GM18873 (cell line): Measurements from ENCODE around the gene CASZ1.

Experiments used
- ATAC-seq: cut with Tn5 transposase; IDR thresholded peaks from one replicate; pipeline ENCODE4 v1.9.1; 2021; ENCODE audit warnings: mild to moderate bottlenecking, moderate library complexity, moderate number of reproducible peaks; ENCODE audit not compliant: unreplicated experiment, low FRiP score

Gene CASZ1

DNA sequence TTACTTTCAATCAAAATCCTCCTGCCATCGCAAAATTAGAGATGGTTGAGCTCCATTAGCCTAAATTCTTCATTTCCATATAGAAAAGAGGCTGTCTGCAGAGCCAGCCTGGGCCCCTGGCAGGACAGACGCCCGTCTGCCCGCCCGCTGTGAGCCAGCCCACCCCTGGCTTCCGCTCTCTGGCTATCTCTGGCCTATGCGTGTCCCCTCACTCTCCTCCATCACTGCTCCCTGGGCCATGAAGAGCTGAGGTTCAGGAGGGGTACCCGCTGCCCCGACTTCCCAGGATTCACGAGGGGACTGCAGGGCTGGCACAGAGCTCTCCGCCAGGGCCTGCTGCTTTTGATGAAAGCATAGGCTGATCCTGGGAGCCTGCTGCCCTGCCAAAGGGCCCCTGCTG lies 117.6 kb downstream of the CASZ1 start:
- no peak for ATAC-seq

DNA sequence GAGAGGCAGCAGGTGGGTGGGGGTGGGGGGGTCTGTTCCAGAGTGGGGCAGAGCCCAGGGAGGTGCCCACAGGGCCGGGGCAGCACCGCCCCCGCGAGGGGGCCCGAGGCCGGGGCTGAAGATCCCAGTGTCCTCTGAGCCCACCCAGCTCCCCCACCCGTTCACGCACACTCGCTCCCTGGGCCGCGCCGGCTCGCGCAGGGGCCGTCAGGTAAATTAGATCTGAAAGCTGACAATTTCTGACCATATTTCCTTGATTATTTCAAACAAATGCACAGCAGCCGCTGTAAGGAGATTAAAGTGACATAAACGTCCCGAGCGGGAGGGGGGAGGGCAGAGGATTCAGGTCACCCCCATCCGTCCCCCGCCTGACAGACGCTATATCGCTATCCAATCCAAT lies 118.0 kb downstream of the CASZ1 start:
- no peak for ATAC-seq

DNA sequence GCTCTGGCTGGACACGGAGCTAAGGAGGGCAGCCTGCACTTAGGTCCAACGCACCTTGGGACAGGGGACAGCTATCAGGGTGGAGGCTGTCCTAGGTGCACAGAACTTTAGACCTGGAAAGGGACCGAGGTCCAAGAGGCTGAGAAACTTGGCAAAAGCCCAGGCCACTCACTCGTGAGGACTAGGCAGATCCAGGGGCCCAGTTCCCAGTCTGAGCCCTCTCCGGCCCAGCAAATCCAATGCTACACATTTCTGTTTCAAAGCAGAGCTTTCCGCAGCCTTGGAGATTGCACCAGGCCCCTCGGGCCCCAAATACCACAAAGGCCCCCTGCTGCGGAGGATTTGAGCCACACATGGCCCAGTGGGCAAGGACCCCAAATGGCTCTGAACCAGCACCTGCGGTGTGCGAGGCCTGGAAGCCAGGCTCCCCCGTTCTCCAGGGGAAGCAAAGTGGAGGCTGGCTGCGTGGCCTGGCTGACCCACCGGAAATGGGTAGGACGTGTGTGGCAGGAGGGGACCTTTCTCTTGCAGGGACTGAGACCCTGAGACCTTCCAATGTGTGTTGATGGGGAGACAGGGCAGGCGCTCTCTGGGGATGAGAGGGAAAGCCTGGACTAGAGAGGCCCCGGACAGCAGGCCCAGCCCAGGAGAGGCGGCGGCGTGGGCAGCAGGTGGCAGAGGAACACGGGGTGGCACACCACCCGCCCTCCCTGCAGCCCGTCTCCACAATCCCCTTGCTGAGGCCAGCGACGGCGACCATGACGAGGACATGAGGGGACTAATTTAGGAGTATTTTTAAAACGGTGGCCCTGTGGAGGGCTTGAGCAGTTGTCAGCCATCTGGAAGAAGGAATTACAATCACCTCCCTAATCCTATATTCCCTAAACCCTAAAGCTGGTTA lies 118.7 kb downstream of the CASZ1 start:
- no peak for ATAC-seq

DNA sequence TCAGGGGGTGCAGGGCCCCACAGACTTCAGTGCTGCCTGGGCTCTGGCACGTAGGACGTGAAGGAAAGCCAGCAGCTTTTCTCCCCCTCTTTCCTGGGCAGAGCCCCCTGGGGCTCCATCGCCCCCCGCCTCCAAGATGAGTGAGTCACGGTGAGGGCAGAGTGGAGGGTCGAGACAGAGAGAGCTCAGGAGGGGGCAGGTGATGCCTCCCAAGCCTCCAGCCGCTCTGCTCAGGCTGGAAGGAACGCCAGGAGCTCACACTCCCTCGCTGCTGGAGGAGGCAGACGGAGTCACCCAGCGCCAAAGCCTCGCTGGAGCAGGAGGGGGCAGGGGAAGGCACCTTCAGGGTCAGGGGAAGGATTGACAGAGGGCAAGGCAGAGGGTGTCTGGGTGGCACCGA lies 119.5 kb downstream of the CASZ1 start:
- no peak for ATAC-seq

DNA sequence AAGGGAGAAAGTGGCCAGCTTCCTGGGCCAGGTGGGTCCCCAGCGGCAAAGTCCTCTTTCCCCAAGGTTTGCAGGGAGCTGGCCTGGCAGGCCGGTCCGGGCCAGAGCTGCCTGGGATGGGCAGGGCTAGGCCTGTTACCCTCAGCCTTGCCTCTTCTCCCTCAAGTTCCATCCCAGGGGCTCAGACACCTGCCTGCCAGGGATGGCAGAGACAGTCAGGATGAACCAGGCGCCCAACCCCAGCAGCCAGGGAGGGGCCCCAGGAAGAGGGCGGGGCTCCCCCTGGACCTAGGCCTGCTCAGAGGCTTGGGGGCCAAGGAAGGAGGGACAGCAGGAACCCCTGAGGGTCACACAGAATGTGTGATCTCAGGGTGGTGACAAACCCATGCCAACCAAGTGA lies 120.6 kb downstream of the CASZ1 start:
- no peak for ATAC-seq

DNA sequence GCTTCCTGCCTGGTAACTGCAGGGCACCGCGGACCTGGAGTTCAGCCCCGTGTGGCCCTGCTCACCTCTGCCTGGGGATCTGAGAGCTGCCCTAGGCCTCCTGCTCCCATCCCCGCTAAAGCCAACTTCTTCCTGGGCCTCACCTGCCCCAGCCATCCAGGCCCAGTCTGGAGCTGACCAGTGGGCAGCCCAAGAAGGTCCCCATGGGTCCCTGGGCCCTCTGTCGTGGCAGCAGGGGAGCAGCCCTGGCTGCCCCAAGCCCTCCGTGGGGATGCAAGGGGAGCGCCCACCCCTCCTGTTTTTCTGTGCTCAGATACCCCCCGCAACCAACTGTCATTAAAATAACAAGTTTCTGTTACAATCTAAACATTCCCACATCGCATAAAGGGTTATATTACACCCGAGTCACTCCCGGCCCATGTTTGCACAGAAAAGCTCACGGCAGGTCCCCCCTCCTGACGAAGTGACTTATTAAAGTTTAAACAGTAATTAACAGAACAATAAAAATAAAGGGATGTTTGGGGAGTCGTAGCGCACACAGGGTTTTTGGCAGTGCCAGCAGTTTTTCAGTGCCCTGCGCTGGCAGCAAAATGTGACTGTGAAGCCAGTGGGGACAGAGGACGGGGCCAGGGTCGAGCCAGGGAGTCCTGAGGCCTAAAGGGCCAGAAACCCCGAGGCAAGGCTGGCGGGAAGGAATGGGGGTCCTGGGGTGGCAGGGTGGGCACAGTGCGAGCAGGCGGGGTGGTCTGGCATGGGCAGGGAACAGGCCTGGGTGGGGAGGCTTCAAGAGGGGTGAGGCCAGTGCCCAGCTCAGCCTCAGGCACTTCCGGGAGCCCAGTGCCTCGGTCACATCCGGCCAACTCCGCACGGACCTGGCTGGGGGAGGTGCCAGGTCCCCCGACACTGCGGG lies 121.5 kb downstream of the CASZ1 start:
- ATAC-seq: no peak

DNA sequence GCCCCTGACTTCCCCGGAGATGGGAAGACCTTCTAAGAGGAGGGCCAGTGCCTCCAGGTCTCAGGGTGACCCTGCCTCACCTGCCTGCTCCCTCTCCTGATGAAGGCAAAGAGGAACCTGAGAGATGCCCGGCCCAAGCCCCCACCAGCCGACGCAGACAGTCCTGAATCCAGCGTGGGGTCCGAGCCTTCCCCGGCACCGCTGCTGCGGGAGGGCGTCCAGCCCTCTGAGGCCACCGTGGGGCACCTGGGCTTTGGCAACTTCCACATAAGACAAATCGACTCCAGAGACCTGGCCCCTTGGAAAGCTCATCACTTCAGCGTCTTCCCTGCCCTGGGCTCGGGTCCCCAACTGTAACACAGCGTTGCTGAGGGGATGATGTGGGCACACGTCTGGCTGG lies 122.2 kb downstream of the CASZ1 start:
- ATAC-seq: no peak

DNA sequence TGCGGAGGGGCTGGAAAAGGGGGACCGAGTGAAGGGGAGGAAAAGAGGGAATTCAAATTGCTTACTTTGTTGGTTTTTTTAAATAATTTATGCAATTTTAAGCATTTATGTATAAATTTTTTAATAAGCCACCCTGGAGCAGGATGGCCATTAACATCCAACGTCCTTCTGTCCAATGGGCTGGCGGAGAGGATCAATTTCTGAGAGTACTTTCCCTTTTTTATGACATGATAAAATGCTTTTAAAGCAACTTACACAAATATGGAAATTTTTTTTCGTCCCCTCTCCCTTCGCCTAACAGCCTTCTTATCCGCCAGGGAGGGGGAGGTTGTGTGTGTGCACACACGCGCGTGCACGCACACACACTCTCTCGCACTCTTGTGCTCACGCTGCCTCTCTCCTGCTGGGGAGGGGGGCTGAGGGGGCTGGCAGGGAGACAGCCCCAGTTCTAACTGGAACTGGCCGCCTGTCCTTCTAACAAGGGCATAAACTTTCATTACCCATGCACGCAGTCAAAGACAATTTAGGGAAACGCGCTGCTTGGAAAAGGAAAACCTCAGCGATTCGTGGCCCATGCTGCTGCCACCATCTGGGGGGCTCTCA lies 123.2 kb downstream of the CASZ1 start:
- ATAC-seq: no peak

DNA sequence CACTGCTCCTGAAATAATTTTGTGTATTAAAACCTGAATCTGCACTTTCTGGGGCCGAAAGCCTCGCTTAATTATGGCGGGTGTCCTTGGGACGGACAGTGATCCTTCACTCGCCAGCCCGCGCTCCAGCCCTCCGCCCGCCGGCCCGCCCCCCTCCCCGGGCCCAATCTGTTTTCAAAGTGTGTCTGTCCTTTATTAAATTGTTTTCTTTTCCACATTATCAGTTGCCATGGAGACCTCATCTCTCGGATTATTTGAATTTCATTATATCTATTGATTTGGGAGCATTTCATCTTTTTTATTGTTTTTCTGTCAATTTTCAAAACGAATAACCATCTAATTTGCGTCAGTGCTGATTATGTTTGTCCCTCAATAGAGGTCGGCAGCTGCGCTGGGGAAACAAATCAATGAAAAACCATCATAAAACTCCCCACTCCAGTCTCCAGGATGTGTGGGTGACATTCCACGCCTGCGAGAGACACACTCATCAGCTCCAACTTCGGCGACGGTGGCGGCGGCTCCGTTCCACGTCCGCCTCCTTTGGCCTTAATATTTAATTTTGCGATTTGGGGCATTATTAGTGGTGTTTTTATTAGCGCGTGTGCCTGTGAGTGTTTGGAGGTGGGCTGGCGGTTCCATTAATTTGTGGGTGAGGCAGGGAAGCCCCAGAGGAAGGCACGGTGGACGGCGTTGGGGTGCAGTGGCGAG lies 123.9 kb downstream of the CASZ1 start:
- no peak for ATAC-seq

DNA sequence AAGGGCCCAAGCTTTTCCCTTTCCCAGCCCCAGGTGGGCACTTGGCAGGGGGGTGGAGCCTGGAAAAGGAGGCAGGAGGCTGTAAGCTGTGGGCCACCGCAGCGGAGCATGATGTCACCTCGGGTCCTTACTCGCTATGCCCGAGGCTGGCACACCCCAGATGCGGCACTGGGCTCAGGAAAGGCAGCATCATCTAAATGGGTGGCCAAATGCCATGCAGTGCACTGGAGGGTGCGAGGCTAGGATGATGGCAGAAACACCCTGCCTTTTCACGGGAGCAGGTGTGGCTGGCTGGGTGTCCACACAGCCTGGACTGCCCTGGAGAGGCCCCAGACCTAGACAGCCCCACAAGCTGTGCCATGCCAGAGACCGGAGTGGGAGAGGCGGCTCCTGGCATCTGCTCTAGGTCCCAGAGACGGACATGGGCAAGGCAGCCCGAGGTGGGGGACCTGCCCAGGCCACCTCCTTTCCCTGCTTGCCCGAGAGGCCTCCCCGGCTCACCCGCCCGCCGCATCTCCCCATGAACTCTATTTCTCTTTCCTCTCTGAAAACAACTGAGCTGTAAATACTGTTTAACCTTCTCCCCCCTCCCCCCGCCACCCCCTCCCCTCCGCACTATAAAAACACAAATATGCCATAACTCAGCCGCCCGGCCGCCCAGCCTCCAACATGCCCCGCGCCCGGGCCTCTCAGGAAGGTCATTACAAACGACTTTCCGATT lies 124.7 kb downstream of the CASZ1 start:
- no peak for ATAC-seq

DNA sequence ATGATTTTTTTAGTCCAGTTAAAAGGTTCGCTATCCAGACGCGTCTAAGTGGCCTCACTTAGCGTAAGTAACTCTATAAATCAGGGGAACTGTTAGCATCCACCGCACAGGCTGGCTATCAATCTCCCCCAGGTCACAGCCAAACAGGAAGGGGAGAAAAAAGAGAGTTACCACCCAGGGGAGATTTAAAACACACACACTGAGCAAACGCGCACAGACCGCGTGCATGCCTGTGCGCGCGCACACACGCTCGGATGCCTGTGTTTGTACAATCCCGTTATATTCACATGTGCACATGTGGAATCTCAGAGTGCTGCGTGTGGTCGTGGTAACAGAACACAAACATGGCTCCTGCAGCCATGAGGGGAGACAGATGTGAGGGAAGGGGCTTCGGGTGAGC lies 125.4 kb downstream of the CASZ1 start:
- ATAC-seq: no peak

DNA sequence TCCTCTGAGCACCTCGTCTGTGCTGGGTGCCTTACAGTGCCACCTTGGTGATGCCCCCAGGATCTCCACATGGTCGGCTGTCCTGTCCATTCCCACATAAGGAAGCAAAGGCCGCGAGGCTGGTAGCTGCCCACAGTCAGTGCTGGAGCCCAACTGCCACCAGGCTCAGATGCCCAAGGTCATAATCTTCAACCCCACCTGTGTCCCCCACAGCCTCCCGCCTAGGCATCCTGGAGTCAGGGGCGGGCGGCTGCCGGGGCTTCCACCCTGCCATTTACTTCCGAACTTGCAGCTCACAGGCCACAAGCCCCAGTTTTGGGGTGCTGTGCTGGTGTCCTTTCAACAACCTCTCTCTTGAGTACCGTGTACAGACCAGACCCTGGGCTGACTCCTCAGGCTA lies 126.3 kb downstream of the CASZ1 start:
- ATAC-seq: no peak

DNA sequence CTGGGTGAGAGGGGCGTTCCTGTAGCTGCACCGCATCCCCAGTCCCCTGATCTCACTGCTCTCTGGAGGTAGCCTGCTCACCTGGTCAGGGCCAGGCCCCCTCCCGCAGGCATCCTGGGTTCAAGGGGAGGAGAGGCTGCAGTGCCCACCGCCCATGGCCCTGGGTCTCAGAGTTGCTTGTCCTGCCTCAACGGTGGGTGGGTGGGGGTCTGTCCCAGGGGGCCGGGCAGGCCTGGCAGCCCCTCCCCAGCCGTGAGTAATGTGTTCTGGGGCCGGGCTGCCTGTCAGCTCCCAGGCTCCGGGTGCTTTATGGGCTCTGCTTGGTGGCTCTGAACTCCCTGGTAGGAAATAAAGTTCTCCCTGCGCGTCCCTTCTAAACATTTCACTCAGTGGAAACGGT lies 126.9 kb downstream of the CASZ1 start:
- ATAC-seq: no peak

DNA sequence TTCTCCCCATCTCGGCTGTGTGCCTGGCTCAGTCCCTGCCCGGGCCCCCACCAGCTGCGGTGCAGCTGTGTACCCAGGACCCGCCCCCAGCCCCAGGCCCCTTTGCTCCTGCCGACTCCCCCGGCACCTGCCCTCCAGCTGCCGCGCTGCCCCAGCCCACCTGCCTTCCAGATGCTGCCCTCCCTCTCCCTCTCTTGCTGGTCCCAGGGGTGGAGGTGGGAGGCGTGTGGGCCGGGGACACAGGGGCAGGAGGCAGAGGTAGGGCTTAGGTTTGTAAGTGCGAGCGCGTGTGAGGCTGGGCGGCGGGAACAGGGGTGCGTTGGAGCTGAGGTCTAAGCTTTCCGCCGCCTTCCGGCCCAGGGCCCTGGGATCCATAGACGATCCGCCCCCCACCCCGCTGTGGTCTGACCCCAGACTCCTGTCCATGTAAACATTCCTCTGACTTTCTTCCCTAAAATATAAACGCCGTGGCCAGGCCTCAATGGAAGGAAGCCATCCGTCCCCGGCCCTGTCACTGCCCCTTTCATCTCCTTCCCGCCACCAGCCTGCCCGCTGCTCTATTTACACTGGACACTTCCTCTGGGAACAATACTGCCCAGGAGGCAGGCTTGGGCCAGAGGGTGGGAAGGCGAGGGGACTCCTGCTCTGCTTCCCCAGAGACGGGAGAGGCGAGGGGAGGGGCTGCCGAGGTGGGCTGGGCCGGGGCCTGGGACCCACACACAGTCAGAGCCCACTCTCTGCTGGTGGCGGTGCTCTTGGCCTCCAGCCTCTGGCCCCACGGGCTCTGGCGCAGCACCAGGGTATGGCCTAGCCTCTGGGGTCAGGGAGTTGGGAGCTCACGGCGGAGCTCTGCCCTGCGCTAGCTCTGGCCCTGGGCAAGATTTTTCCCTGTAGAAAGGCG lies 128.3 kb downstream of the CASZ1 start:
- no peak for ATAC-seq

DNA sequence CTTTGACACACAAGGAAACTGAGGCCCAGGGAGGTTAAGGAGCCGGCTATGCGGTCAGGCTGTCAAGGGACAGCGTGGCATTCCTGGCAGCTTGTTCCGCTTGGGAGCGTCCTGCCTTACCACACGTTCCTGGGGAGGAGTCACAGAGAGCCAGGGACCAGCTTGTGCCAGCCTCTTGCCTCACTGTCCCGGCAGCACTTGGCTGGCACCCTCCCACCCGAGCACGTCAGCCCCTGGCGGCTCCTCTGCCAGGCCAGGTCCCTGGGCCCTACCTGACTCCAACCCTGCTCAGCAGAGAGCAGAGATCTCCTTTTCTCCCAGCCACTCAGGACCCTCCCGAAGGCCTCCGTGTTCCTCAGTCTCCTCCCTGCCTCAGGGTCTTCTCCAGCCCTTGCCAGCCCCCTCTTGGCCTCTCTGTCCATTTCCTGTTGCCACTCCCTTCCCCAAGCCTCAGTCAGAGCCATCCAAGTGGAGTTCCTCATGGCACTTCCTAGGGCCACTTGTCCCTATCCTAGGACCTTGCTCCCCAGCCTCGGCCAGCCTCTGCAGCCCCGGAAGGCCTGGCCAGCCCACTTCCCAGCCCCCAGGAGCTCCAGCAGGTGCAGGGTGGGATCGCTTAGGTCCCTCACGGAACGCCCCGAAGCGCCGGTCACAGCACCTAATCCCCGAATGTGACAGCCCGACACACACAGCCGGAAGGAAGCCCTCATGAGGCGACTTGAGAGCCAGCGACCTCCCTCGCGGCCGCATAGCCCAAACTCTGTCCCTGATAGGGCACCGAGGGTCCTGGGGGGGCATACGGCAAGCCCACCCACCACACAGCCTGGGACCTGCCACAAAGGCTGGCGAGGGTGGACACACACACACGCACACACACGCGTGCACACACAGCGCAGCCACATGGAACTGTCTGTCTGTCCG lies 130.3 kb downstream of the CASZ1 start:
- no peak for ATAC-seq

DNA sequence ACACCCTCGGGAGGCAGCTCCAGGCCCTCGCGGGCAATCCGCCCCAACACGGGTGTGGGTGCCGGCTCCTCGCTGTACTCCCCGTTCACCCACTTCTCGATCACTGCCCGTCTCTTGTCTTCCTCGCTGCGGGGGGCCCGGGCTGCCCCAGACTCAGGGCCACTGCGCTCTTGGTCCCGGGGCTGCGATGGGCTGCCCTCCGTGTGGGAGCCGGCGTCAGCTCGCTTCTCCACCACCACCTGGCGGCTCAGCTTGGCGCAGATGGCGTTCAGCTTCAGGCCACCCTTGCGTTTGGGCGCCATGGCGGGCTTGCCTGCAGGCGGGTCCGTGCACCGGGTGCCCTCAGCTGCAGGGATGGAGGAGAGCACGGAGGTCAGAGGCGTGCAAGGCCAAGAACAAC lies 131.2 kb downstream of the CASZ1 start:
- ATAC-seq: no peak

DNA sequence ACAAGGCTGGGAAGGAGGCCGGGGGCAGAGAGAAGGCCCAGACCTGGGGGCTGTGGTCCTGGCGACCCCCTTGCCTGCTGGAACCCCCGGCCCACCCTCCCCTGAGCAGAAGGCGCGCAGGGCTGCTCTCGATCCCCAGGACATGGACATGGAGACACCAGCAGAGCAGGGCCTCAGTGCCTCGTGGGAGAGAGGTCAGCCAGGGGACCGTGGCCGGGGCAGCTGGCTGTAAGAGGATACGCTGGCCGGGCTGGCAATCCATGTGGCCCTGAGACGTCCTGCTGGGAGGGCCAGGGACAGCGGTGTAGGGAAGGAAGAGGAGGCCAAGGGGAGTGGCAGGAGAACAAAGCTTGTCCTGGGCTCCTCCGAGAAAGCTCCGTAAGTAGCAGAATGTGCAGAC lies 132.2 kb downstream of the CASZ1 start:
- ATAC-seq: no peak

DNA sequence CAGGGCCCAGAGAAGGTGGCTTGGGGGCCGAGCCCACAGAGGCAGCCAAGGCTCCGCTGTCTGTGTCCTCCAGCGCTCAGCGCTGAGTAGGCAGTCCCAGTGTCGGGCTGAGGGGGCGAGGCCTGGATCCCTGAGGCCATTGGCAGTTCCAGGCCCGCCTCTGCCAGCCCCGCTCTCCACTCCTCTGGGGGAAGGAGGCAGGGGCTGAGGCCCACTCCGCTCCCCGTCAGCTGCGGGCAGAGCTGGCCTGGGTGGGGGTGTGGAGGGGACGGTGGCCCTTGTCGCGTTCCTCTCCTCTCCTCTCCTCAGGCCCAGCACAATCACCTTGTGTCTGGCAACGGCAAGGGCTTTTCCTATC lies 132.8 kb downstream of the CASZ1 start:
- no peak for ATAC-seq
